HG03139 (cell line): Measurements from ENCODE around the gene ENDOG.
A peak's percentile ranks its signal among the peaks of the same experiment; 100 is the strongest.
"Not testable (repeated sequence)": the region's sequence is repeated elsewhere in the genome, so short reads cannot be mapped to it uniquely, and the experiment has no call there.

Source experiments
- ATAC-seq: cut with Tn5 transposase; IDR thresholded peaks from one replicate; pipeline ENCODE4 v1.9.1; 2021; ENCODE audit not compliant: unreplicated experiment

The ENDOG gene

DNA sequence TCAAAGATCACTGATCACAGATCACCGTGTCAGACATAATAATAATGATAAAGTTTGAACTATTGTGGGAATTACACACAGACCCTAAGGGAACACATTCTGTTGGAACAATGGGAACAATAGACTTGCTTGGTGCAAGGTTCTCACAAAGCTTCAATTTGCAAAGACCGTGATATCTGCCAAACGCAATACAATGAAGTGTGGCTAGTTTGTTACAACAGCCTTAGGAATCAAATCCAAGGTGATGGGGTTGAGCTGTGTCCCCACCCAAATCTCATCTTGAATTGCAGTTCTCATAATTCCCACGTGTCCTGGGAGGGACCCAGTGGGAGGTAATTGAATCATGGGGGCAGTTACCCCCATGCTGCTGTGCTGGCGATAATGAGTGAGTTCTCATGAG, 42.6 kb downstream of the ENDOG start:
- no peak for ATAC-seq

DNA sequence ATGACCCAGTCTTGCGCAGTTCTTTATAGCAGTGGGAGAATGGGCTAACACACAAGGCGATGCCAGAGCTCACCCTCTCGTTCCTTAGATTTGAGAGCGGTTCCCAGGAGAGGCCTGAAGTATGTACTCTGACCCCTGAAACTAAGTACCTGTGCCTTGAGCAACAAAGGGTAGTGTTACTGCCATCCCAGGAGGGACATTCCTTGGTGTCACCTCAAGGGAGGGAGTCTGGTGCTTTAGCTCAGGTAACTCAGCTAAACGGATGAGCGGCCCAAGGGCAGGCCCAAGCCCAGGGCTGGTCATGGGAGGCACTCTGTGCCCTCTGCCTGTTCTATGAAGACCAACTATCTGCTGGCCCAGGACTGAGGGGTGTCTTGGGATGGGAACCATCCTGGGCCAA, 43.2 kb downstream of the ENDOG start:
- ATAC-seq: no peak

DNA sequence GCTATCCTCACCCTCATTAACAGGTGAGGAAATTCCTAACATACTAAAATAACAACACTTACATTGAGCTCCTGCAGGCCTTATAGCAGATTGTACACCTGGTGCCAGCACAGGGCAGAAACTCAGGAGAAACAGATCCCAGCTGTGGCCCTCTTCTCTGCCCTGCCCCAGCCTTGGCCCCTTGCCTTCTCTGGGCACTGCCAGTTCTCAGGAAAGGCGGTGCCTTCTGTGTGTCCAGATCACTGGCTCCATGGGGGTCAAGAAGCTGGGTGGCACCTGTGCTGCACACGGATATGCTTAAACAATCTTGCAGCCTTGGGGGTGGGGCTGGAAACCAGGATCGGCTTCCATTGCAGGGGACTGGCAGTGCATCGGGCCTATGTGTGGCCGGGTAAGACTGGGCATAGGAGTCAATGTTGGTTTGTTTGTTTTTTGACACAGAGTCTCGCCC, 44.1 kb downstream of the ENDOG start:
- no peak for ATAC-seq

DNA sequence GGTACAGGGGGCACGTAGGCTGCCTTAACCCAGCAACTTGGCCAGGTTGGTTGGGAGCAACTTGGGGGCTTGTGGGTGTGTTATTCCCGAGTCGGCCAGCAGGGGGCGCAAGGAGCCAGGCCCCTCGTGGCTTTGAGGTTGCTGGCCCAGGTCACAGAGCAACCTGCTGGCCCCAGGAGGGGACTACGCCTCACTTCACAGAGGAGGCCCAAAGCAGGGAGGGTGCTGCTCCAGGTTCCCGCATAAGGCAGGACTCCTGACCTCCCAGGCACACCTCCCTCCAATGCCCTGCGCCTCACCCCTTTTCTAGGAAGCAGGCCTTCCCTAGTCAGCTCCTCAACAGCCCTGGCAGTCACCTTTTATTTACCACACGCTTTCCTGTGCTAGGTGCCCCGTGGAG, 45.3 kb downstream of the ENDOG start:
- ATAC-seq: peak; percentile 63

DNA sequence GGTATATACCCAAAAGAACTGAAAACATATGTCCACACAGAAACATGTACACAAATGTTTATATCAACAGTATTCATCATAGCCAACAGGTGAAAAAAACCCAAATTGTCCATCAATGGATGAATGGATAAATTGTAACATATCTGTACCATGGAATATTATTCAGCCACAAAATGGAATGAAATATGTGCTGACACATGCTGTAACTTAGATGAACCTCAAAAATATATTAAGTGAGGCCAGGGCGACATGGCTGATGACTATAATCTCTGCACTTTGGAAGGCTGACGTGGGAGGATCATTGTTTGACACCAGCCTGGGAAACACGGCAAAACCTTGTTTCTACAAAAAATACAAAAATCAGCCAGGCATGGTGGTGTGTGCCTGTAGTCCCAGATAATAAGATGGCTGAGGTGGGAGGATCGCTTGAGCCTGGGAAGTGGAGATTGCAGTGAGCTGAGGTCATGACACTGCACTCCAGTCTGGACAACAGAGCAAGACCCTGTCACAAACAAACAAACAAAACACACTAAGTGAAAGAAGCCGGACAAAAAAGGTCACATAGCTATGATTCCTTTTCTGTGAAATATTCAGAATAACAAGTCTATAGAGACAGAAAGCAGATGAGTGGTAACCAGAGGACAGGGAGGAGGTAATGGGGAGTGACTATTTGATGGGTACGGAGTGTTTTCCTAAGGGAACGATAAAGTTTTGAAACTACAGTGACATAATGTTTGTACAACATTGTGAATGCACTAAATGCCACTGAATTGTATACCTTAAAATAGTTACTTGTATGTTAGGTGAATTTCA, 52.0 kb downstream of the ENDOG start:
- ATAC-seq: no peak

DNA sequence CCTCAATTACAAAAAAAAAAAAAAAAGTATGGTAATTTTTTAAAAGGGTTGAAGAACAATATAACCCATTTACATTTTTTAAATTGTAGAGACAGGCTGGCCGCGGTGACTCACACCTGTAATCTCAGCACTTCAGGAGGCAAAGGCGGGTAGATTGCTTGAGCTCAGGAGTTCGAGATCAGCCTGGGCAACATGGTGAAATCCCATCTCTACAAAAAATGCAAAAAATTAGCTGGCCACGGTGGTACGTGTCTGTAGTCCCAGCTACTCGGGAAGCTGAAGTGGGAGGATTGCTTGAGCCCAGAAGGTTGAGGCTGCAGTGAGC, 52.6 kb downstream of the ENDOG start:
- ATAC-seq: not testable (repeated sequence)
